ENCODE measurements around the gene CCDC57. TPM values are rescaled to one million over a fixed set of nuclear protein-coding genes. Genes with fewer than 3 reads are reported as not detected.
"Not testable (repeated sequence)": the region's sequence is repeated elsewhere in the genome, so short reads cannot be mapped to it uniquely, and the experiment has no call there.

Gene CCDC57
- total RNA-seq, 2 donors from 2014 or later: 76.9 to 78.8 TPM

GRCh38 chr17:82146663-82147654, 65.7 kb downstream of the CCDC57 start:
- ATAC-seq (replicated peaks in 1 of 2) (no peak), DNase-seq (no peak)
- peaks cover 0 to 2% of the 10 kb centered on the region in 2 donors for H3K9me3 Mint-ChIP-seq
- H3K4me1 Mint-ChIP-seq (ENCODE audit: low read depth): no peaks in the 10 kb centered on the region
- no peak overlapping the region for H3K4me3 Mint-ChIP-seq
- H3K27me3 Mint-ChIP-seq (ENCODE audit: low read depth): no peaks in the 10 kb centered on the region
- peaks cover 4 to 7% of the 10 kb centered on the region in 2 donors for H3K36me3 Mint-ChIP-seq (ENCODE audit: insufficient read depth in 2 of 2)
- H3K27ac Mint-ChIP-seq: no peak overlapping the region

- H3K4me1 Mint-ChIP-seq (ENCODE audit: low read depth): no peaks in the 10 kb centered on the region
- peaks cover 4 to 7% of the 10 kb centered on the region in 2 donors for H3K36me3 Mint-ChIP-seq (ENCODE audit: insufficient read depth in 2 of 2)
- ATAC-seq (replicated peaks in 1 of 2) (no peak), DNase-seq (no peak)
- peaks cover 0 to 2% of the 10 kb centered on the region in 2 donors for H3K9me3 Mint-ChIP-seq
- H3K4me3 Mint-ChIP-seq: no peak overlapping the region
- no peaks in the 10 kb centered on the region for H3K27me3 Mint-ChIP-seq (ENCODE audit: low read depth)
- H3K27ac Mint-ChIP-seq: no peak overlapping the region
Observed at GRCh38 chr17:82145550-82146155, 67.0 kb downstream of the CCDC57 start.

- ATAC-seq (replicated peaks in 1 of 2): no peak
- H3K27ac Mint-ChIP-seq: peak overlapping the region; percentile 42
Observed at GRCh38 chr17:82143333-82143732, 69.3 kb downstream of the CCDC57 start.

GRCh38 chr17:82139961-82140360, 72.7 kb downstream of the CCDC57 start:
- not testable (repeated sequence) for ATAC-seq (replicated peaks in 1 of 2); H3K9me3 Mint-ChIP-seq; H3K27me3 Mint-ChIP-seq (ENCODE audit: low read depth); H3K4me3 Mint-ChIP-seq; H3K27ac Mint-ChIP-seq; H3K4me1 Mint-ChIP-seq (ENCODE audit: low read depth); H3K36me3 Mint-ChIP-seq (ENCODE audit: insufficient read depth in 2 of 2); DNase-seq

More at GRCh38 chr17:82143333-82143732, 69.3 kb downstream of the CCDC57 start:
- H3K36me3 Mint-ChIP-seq (ENCODE audit: insufficient read depth in 2 of 2): peaks cover 2 to 7% of the 10 kb centered on the region in 2 donors
- H3K27me3 Mint-ChIP-seq (ENCODE audit: low read depth): no peaks in the 10 kb centered on the region
- no peak for DNase-seq
- H3K4me3 Mint-ChIP-seq: no peak overlapping the region
- peaks cover 0 to 2% of the 10 kb centered on the region in 2 donors for H3K9me3 Mint-ChIP-seq
- H3K4me1 Mint-ChIP-seq (ENCODE audit: low read depth): no peaks in the 10 kb centered on the region

GRCh38 chr17:82138511-82138992, 74.1 kb downstream of the CCDC57 start:
- no peak for DNase-seq
- Mint-ChIP-seq H3K27me3 (ENCODE audit: low read depth) (no peaks in the 10 kb centered on the region), H3K4me1 (ENCODE audit: low read depth) (no peaks in the 10 kb centered on the region), H3K27ac (no peak overlapping the region), H3K4me3 (no peak overlapping the region), H3K36me3 (ENCODE audit: insufficient read depth in 2 of 2) (no peaks in the 10 kb centered on the region), H3K9me3 (no peaks in the 10 kb centered on the region)
- no peak for ATAC-seq (replicated peaks in 1 of 2)

GRCh38 chr17:82134101-82134500, 78.5 kb downstream of the CCDC57 start:
- Mint-ChIP-seq H3K27ac (no peak overlapping the region), H3K4me3 (no peak overlapping the region), H3K36me3 (ENCODE audit: insufficient read depth in 2 of 2) (no peaks in the 10 kb centered on the region), H3K27me3 (ENCODE audit: low read depth) (no peaks in the 10 kb centered on the region), H3K9me3 (no peaks in the 10 kb centered on the region), H3K4me1 (ENCODE audit: low read depth) (no peaks in the 10 kb centered on the region)
- no peak for DNase-seq
- no peak for ATAC-seq (replicated peaks in 1 of 2)

- not testable (repeated sequence) for H3K4me3 Mint-ChIP-seq; ATAC-seq (replicated peaks in 1 of 2); H3K27me3 Mint-ChIP-seq (ENCODE audit: low read depth); H3K36me3 Mint-ChIP-seq (ENCODE audit: insufficient read depth in 2 of 2); H3K27ac Mint-ChIP-seq; H3K4me1 Mint-ChIP-seq (ENCODE audit: low read depth); H3K9me3 Mint-ChIP-seq; DNase-seq
Observed at GRCh38 chr17:82133166-82133953, 79.3 kb downstream of the CCDC57 start.

- no peak overlapping the region for H3K27ac Mint-ChIP-seq
- ATAC-seq (replicated peaks in 1 of 2): no peak
Observed at GRCh38 chr17:82129095-82129494, 83.5 kb downstream of the CCDC57 start.

GRCh38 chr17:82128287-82128686, 84.4 kb downstream of the CCDC57 start:
- Mint-ChIP-seq H3K4me3 (no peak overlapping the region), H3K27me3 (ENCODE audit: low read depth) (no peaks in the 10 kb centered on the region), H3K9me3 (no peaks in the 10 kb centered on the region), H3K36me3 (ENCODE audit: insufficient read depth in 2 of 2) (peaks cover 0 to 1% of the 10 kb centered on the region in 2 donors), H3K27ac (no peak overlapping the region), H3K4me1 (ENCODE audit: low read depth) (peaks cover 39% of the 10 kb centered on the region)
- ATAC-seq (replicated peaks in 1 of 2) (no peak), DNase-seq (no peak)

More at GRCh38 chr17:82129095-82129494, 83.5 kb downstream of the CCDC57 start:
- Mint-ChIP-seq H3K27me3 (ENCODE audit: low read depth) (no peaks in the 10 kb centered on the region), H3K4me1 (ENCODE audit: low read depth) (peaks cover 37% of the 10 kb centered on the region), H3K36me3 (ENCODE audit: insufficient read depth in 2 of 2) (peaks cover 0 to 1% of the 10 kb centered on the region in 2 donors), H3K9me3 (no peaks in the 10 kb centered on the region), H3K4me3 (no peak overlapping the region)
- no peak for DNase-seq

- Mint-ChIP-seq H3K36me3 (ENCODE audit: insufficient read depth in 2 of 2) (peaks cover 0 to 1% of the 10 kb centered on the region in 2 donors), H3K27me3 (ENCODE audit: low read depth) (no peaks in the 10 kb centered on the region), H3K4me1 (ENCODE audit: low read depth) (peaks cover 39% of the 10 kb centered on the region), H3K9me3 (no peaks in the 10 kb centered on the region), H3K4me3 (peak overlapping the region; percentile 36 to 62), H3K27ac (no peak overlapping the region)
- DNase-seq (no peak), ATAC-seq (replicated peaks in 1 of 2) (peak; percentile 1 to 4)
Observed at GRCh38 chr17:82127704-82128103, 84.9 kb downstream of the CCDC57 start.

- H3K27me3 Mint-ChIP-seq (ENCODE audit: low read depth): no peaks in the 10 kb centered on the region
- H3K27ac Mint-ChIP-seq: no peak overlapping the region
- peak overlapping the region; percentile 62 to 74 for H3K4me3 Mint-ChIP-seq
- DNase-seq (no peak), ATAC-seq (replicated peaks in 1 of 2) (peak; percentile 39 to 56)
- peaks cover 0 to 1% of the 10 kb centered on the region in 2 donors for H3K36me3 Mint-ChIP-seq (ENCODE audit: insufficient read depth in 2 of 2)
- peaks cover 39% of the 10 kb centered on the region for H3K4me1 Mint-ChIP-seq (ENCODE audit: low read depth)
- H3K9me3 Mint-ChIP-seq: no peaks in the 10 kb centered on the region
Observed at GRCh38 chr17:82127315-82127595, 85.4 kb downstream of the CCDC57 start.

- Mint-ChIP-seq H3K4me1 (ENCODE audit: low read depth) (peaks cover 44% of the 10 kb centered on the region), H3K36me3 (ENCODE audit: insufficient read depth in 2 of 2) (peaks cover 0 to 1% of the 10 kb centered on the region in 2 donors), H3K9me3 (no peaks in the 10 kb centered on the region), H3K27ac (peak overlapping the region; percentile 35), H3K27me3 (ENCODE audit: low read depth) (no peaks in the 10 kb centered on the region), H3K4me3 (peak overlapping the region; percentile 62 to 74)
- peak; percentile 91 to 95 for ATAC-seq (replicated peaks in 1 of 2)
- peak; percentile 70 to 74 for DNase-seq
Observed at GRCh38 chr17:82126556-82127314, 85.9 kb downstream of the CCDC57 start.
